Stimulated activated CD8-positive, alpha-beta memory T cell treated with anti-CD3 and anti-CD28 coated beads, Interleukin-12 subunit alpha, Interleukin-12 subunit beta, amount 100 ng/mL, for 24 hours (primary cell): ENCODE data around the gene HOMER2.
"Not testable (repeated sequence)": the region's sequence is repeated elsewhere in the genome, so short reads cannot be mapped to it uniquely, and the experiment has no call there.

Experiments
- DNase-seq: peaks from one replicate; pipeline ENCODE4 v3.0.0-alpha.2; 2020; ENCODE audit errors: extremely low read depth

HOMER2 gene

GRCh38 chr15:82964890-82965289 is 12.4 kb upstream of the HOMER2 start:
- DNase-seq, result no peak

- no peak for DNase-seq
Observed at GRCh38 chr15:82963471-82964341, 11.2 kb upstream of the HOMER2 start.

- DNase-seq, result no peak
Observed at GRCh38 chr15:82960766-82961165, 8.2 kb upstream of the HOMER2 start.

- no peak for DNase-seq
Observed at GRCh38 chr15:82959423-82959822, 6.9 kb upstream of the HOMER2 start.

GRCh38 chr15:82958638-82959037 is 6.1 kb upstream of the HOMER2 start:
- no peak for DNase-seq

- DNase-seq, result no peak
Observed at GRCh38 chr15:82951472-82952157, 905 bp downstream of the HOMER2 start.

GRCh38 chr15:82950746-82951370 is 1.7 kb downstream of the HOMER2 start:
- DNase-seq, result no peak

GRCh38 chr15:82950295-82950694 is 2.2 kb downstream of the HOMER2 start:
- DNase-seq, result no peak

- no peak for DNase-seq
Observed at GRCh38 chr15:82946155-82946701, 6.3 kb downstream of the HOMER2 start.

- no peak for DNase-seq
Observed at GRCh38 chr15:82945326-82945725, 7.2 kb downstream of the HOMER2 start.

- no peak for DNase-seq
Observed at GRCh38 chr15:82944821-82945220, 7.7 kb downstream of the HOMER2 start.

GRCh38 chr15:82944056-82944455 is 8.5 kb downstream of the HOMER2 start:
- DNase-seq, result no peak

- no peak for DNase-seq
Observed at GRCh38 chr15:82943176-82943575, 9.3 kb downstream of the HOMER2 start.

- DNase-seq, result no peak
Observed at GRCh38 chr15:82942691-82943090, 9.8 kb downstream of the HOMER2 start.

GRCh38 chr15:82939678-82940077 is 12.8 kb downstream of the HOMER2 start:
- DNase-seq, result not testable (repeated sequence)

GRCh38 chr15:82937712-82938058 is 14.8 kb downstream of the HOMER2 start:
- DNase-seq, result no peak

- no peak for DNase-seq
Observed at GRCh38 chr15:82936966-82937711, 15.4 kb downstream of the HOMER2 start.

- DNase-seq, result no peak
Observed at GRCh38 chr15:82935382-82935781, 17.1 kb downstream of the HOMER2 start.

- DNase-seq, result no peak
Observed at GRCh38 chr15:82934100-82934880, 18.2 kb downstream of the HOMER2 start.

- no peak for DNase-seq
Observed at GRCh38 chr15:82933576-82933975, 18.9 kb downstream of the HOMER2 start.

GRCh38 chr15:82931221-82931620 is 21.3 kb downstream of the HOMER2 start:
- DNase-seq, result no peak
